Measurements from ENCODE around the gene KCNMB2.

The KCNMB2 gene

GRCh38 chr3:178583963-178584575, 47.8 kb downstream of the KCNMB2 start:
- no peak for TF ChIP-seq CTCF (IDR thresholded peaks at IDR 0.05; ENCODE audit: low read depth, low read length, missing control alignments)
- DNase-seq (ENCODE audit: extremely low read depth, low read depth), result no peak
- H3K4me3 ChIP-seq (replicated peaks; ENCODE audit: low read depth, low read length), result no peak overlapping the region

GRCh38 chr3:178584722-178585380, 48.6 kb downstream of the KCNMB2 start:
- TF ChIP-seq CTCF (IDR thresholded peaks at IDR 0.05; ENCODE audit: low read depth, low read length, missing control alignments), result no peak
- no peak for DNase-seq (ENCODE audit: extremely low read depth, low read depth)
- H3K4me3 ChIP-seq (replicated peaks; ENCODE audit: low read depth, low read length), result no peak overlapping the region

- DNase-seq (ENCODE audit: extremely low read depth, low read depth), result no peak
- no peak for TF ChIP-seq CTCF (IDR thresholded peaks at IDR 0.05; ENCODE audit: low read depth, low read length, missing control alignments)
- H3K4me3 ChIP-seq (replicated peaks; ENCODE audit: low read depth, low read length), result no peak overlapping the region
Observed at GRCh38 chr3:178585454-178585853, 49.2 kb downstream of the KCNMB2 start.

GRCh38 chr3:178586076-178586475, 49.8 kb downstream of the KCNMB2 start:
- no peak for DNase-seq (ENCODE audit: extremely low read depth, low read depth)
- H3K4me3 ChIP-seq (replicated peaks; ENCODE audit: low read depth, low read length), result no peak overlapping the region
- no peak for TF ChIP-seq CTCF (IDR thresholded peaks at IDR 0.05; ENCODE audit: low read depth, low read length, missing control alignments)

GRCh38 chr3:178588628-178589027, 52.4 kb downstream of the KCNMB2 start:
- TF ChIP-seq CTCF (IDR thresholded peaks at IDR 0.05; ENCODE audit: low read depth, low read length, missing control alignments), result no peak
- no peak overlapping the region for H3K4me3 ChIP-seq (replicated peaks; ENCODE audit: low read depth, low read length)
- no peak for DNase-seq (ENCODE audit: extremely low read depth, low read depth)

GRCh38 chr3:178593786-178594185, 57.5 kb downstream of the KCNMB2 start:
- H3K4me3 ChIP-seq (replicated peaks; ENCODE audit: low read depth, low read length), result no peak overlapping the region
- TF ChIP-seq CTCF (IDR thresholded peaks at IDR 0.05; ENCODE audit: low read depth, low read length, missing control alignments), result no peak
- no peak for DNase-seq (ENCODE audit: extremely low read depth, low read depth)
